ENCODE data around the gene HELT.

The HELT gene

GRCh38 chr4:185011408-185011807 is 6.9 kb upstream of the HELT start:
- Histone ChIP-seq H3K4me3 (ENCODE audit: low read depth in 1 of 2, low read length in 2 of 2) (no peak overlapping the region), H3K9ac (ENCODE audit: low read depth, low read length) (no peak overlapping the region), H3K4me2 (ENCODE audit: insufficient read depth, low read length) (no peak overlapping the region), H3K9me3 (ENCODE audit: insufficient read depth, low read length, severe bottlenecking) (no peaks in the 10 kb centered on the region), H3K79me2 (ENCODE audit: insufficient read depth, low read length) (no peaks in the 10 kb centered on the region), H3K36me3 (ENCODE audit: insufficient read depth, low read length) (no peaks in the 10 kb centered on the region), H4K20me1 (ENCODE audit: insufficient read depth, low read length) (no peaks in the 10 kb centered on the region), H2AFZ (ENCODE audit: low read depth, low read length) (no peak overlapping the region), H3K27ac (ENCODE audit: low read length) (no peak overlapping the region), H3K4me1 (ENCODE audit: insufficient read depth, low read length) (no peaks in the 10 kb centered on the region), H3K27me3 (ENCODE audit: insufficient read depth, low read length, poor library complexity) (no peaks in the 10 kb centered on the region)
- ATAC-seq (ENCODE audit: insufficient read depth, low read depth) (peak; percentile 89), DNase-seq (peak; percentile 45)
- TF ChIP-seq, protein P1, sequence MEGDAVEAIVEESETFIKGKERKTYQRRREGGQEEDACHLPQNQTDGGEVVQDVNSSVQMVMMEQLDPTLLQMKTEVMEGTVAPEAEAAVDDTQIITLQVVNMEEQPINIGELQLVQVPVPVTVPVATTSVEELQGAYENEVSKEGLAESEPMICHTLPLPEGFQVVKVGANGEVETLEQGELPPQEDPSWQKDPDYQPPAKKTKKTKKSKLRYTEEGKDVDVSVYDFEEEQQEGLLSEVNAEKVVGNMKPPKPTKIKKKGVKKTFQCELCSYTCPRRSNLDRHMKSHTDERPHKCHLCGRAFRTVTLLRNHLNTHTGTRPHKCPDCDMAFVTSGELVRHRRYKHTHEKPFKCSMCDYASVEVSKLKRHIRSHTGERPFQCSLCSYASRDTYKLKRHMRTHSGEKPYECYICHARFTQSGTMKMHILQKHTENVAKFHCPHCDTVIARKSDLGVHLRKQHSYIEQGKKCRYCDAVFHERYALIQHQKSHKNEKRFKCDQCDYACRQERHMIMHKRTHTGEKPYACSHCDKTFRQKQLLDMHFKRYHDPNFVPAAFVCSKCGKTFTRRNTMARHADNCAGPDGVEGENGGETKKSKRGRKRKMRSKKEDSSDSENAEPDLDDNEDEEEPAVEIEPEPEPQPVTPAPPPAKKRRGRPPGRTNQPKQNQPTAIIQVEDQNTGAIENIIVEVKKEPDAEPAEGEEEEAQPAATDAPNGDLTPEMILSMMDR (IDR thresholded peaks at IDR 0.05; ENCODE audit: borderline replicate concordance, extremely low read depth, low read length, poor library complexity, severe bottlenecking), result peak; percentile 73
- TF ChIP-seq EZH2 (IDR thresholded peaks at IDR 0.05; ENCODE audit: borderline replicate concordance, low read depth, low read length, severe bottlenecking), result no peak

DNA sequence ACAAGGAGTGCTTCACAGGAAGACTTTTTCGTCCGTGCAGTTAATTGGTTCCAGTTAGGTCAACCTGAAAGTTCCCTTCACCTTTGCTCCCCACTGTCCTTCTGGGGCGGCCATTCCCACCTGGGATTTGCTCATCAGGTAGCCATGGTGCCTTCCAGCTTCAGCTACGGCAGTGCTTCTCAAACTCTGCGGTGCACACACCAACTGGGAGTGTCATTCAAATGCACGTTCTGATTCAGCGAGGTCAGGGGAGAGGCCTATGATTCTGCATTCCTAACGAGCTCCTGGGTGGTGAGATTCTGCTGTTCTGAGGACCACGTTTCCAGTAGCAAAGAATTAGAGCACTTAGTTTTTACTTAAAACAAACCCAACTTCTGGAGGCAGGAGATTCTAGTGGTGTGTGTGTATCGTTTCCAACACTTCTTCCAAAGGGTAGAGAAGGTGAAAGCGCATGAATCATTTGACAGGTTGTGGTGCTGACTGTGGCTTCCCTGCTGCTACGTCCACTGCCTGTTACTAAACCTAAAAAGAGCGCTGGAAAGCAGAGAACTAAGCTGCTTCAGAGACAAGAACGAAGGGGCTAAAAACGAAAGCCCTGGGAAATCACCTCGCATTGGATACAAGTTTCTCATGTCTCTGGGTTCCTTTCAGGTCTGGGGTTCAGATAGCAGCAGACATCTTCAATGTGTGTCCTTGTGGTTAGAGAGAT is 4.7 kb upstream of the HELT start:
- Histone ChIP-seq H3K9ac (ENCODE audit: low read depth, low read length) (no peak overlapping the region), H3K4me3 (ENCODE audit: low read depth in 1 of 2, low read length in 2 of 2) (no peak overlapping the region), H2AFZ (ENCODE audit: low read depth, low read length) (no peak overlapping the region), H4K20me1 (ENCODE audit: insufficient read depth, low read length) (no peaks in the 10 kb centered on the region), H3K27ac (ENCODE audit: low read length) (no peak overlapping the region), H3K27me3 (ENCODE audit: insufficient read depth, low read length, poor library complexity) (no peaks in the 10 kb centered on the region), H3K4me1 (ENCODE audit: insufficient read depth, low read length) (no peaks in the 10 kb centered on the region), H3K4me2 (ENCODE audit: insufficient read depth, low read length) (no peak overlapping the region), H3K79me2 (ENCODE audit: insufficient read depth, low read length) (no peaks in the 10 kb centered on the region), H3K36me3 (ENCODE audit: insufficient read depth, low read length) (no peaks in the 10 kb centered on the region), H3K9me3 (ENCODE audit: insufficient read depth, low read length, severe bottlenecking) (no peaks in the 10 kb centered on the region)
- DNase-seq, result no peak
- ATAC-seq (ENCODE audit: insufficient read depth, low read depth), result no peak
- TF ChIP-seq, protein P1 (IDR thresholded peaks at IDR 0.05; ENCODE audit: borderline replicate concordance, extremely low read depth, low read length, poor library complexity, severe bottlenecking), result no peak
- TF ChIP-seq EZH2 (IDR thresholded peaks at IDR 0.05; ENCODE audit: borderline replicate concordance, low read depth, low read length, severe bottlenecking), result no peak

DNA sequence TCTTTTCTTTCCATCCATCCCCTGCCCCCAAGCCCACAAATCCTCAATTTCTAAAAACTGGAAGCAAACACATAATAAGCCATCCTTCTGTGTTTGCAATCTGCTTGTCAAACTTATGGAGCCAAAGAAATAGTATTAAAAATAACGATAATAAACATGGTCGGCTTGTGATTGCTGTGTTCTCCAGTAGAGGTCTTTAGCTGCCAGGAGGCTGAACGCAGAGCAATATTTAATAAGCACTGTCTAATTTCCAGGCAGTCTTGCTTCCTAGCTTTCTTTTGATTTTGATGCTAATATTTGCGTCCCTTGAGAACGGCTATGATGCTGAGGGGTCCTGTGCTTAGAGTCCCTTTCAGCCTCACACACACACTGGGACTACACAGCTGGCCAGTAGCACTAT is 3.2 kb upstream of the HELT start:
- no peak for ATAC-seq (ENCODE audit: insufficient read depth, low read depth)

More for the DNA sequence above, 3.2 kb upstream of the HELT start:
- H3K79me2 ChIP-seq (ENCODE audit: insufficient read depth, low read length), result no peaks in the 10 kb centered on the region
- no peaks in the 10 kb centered on the region for H4K20me1 ChIP-seq (ENCODE audit: insufficient read depth, low read length)
- no peak overlapping the region for H3K4me3 ChIP-seq (ENCODE audit: low read depth in 1 of 2, low read length in 2 of 2)
- H3K4me1 ChIP-seq (ENCODE audit: insufficient read depth, low read length), result no peaks in the 10 kb centered on the region
- H3K4me2 ChIP-seq (ENCODE audit: insufficient read depth, low read length), result no peak overlapping the region
- H3K9ac ChIP-seq (ENCODE audit: low read depth, low read length), result no peak overlapping the region
- no peaks in the 10 kb centered on the region for H3K36me3 ChIP-seq (ENCODE audit: insufficient read depth, low read length)
- no peak overlapping the region for H2AFZ ChIP-seq (ENCODE audit: low read depth, low read length)
- no peaks in the 10 kb centered on the region for H3K9me3 ChIP-seq (ENCODE audit: insufficient read depth, low read length, severe bottlenecking)
- DNase-seq, result no peak
- H3K27me3 ChIP-seq (ENCODE audit: insufficient read depth, low read length, poor library complexity), result no peaks in the 10 kb centered on the region
- no peak overlapping the region for H3K27ac ChIP-seq (ENCODE audit: low read length)
- no peak for TF ChIP-seq EZH2 (IDR thresholded peaks at IDR 0.05; ENCODE audit: borderline replicate concordance, low read depth, low read length, severe bottlenecking)
- TF ChIP-seq, protein P1 (IDR thresholded peaks at IDR 0.05; ENCODE audit: borderline replicate concordance, extremely low read depth, low read length, poor library complexity, severe bottlenecking), result no peak

Measured in DND-41 (cell line).